GM19043 (cell line): ENCODE data around the gene ANGPTL5.
"Not testable (repeated sequence)": the region's sequence is repeated elsewhere in the genome, so short reads cannot be mapped to it uniquely, and the experiment has no call there.

Experiments
- ATAC-seq: cut with Tn5 transposase; IDR thresholded peaks from one replicate; pipeline ENCODE4 v1.9.1; 2021; ENCODE audit warnings: low read depth; ENCODE audit not compliant: unreplicated experiment

ANGPTL5 gene

DNA sequence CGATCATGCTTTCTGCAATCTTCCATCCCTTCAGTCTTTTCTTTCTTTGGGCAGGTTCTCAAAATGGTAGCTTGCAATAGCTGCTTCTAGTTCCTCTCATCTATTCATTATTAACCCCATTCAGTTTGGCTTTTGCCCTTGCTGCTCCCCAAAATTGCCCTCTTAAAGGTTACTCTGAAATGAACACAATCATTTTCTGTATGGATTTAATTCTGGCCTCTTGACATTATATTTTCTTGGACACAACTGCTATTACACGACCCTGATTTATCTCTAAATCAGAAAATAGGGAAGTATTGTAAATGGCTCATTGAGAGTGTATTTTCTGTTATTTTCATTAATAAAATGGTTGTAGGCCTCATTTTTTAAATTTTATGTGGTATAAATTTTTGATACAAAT lies at the start of gene ANGPTL5:
Gene ANGPTL5, minus strand, starts transcription at position 101 of the 400 bp plus-strand sequence. CDS start 8,613 bp downstream, outside the sequence.
- ATAC-seq: no peak

GRCh38 chr11:101964200-101964599 lies 47.9 kb upstream of the ANGPTL5 start:
- not testable (repeated sequence) for ATAC-seq

DNA sequence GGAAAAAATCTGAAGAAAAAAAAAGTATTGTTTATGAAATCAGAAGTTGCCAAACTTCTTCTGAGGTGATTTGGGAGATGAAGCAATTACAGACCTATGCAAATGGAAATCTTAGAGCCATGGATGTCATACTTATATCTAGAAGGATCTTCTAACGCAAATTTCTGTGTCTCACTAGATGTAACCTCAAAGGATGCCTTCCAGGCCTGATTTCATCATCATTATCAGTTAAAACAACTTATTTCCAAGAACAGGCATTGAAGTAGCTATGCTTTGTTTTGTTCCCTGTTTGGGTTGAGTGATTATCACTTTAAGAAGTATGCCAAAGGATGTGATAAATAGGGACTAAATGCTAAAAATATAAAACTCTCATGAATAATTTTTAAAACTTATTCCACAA lies 43.9 kb upstream of the ANGPTL5 start:
- no peak for ATAC-seq

GRCh38 chr11:101955701-101956100 lies 39.4 kb upstream of the ANGPTL5 start:
- no peak for ATAC-seq

- no peak for ATAC-seq
Observed at GRCh38 chr11:101955278-101955677, 39.0 kb upstream of the ANGPTL5 start.

- ATAC-seq: no peak
Observed at GRCh38 chr11:101949680-101950220, 33.4 kb upstream of the ANGPTL5 start.

- no peak for ATAC-seq
Observed at GRCh38 chr11:101945448-101945847, 29.1 kb upstream of the ANGPTL5 start.

DNA sequence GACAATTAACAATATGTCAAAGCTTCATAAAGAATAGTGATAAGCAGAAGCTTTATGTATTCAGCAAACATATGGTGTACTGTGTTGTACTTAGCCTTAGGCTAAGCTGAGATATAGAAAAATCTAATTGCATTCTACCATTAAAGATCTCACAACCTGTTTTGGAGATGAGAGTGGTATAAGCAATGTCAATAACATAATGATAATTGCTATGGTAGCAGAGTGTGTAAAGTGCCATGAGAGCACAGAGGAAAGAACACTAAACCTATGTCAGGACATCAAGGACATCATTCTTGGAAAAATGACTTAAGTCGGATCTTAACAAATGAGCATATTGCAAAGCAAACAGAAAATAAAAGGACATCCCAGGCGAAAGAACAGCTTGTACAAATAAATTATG lies 28.6 kb upstream of the ANGPTL5 start:
- ATAC-seq: no peak

DNA sequence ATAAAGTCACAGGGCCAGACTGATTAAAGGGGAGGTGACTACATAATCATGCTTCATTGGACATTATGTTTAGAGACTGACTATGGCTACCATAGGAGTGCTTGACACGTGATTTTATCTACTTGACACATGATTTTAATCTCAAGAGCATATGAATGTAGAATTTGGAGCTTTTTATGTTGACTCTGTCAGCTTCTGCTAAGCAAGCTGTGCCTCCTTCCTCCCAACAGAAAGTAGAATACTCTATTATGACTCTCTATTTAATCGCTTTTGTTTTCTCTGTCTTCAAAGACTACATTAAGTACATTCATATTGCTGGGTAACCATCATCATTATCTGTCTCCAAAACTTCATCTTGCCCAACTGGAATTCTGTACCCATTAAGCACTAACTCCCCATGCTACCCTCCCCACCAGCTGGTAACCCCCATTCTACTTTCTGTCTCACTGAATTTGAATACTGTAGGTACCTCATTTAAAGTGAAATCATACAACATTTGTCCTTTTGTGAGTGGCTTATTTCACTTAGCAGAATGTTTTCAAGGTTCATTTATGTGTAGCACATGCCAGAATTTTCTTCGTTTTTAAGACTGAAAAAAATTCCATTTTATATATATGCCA lies 24.7 kb upstream of the ANGPTL5 start:
- no peak for ATAC-seq

GRCh38 chr11:101931692-101932091 lies 15.4 kb upstream of the ANGPTL5 start:
- no peak for ATAC-seq

DNA sequence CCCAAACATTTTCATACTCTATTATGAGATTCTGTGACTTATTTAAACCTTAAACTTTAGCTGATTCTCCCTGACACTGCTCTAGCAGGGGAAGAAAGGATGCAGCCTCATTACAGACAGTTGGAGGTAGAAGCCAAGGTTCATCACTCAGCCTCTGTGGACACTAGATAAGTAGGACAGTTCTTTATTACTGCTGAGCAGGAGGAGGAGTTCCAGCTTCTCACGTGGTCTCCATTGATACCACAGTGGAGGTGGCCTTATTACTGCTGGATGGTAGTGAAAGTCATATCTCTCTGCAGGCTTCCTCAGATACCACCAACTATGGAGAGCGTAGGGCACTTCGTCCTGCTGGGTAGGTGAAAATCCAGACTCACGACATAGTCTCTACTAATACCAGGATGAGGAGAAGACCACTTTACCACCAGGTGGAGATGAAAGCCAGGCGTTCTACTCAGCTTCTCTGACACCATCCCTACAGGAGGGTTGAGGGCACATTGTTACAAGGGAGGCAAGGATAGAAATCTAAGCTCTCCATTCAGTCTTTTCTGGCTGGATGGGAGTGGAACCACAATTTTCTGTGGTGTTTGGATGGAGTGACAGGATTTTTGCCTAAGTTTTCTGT lies 13.1 kb upstream of the ANGPTL5 start:
- no peak for ATAC-seq

GRCh38 chr11:101923554-101923953 lies 7.2 kb upstream of the ANGPTL5 start:
- no peak for ATAC-seq

- ATAC-seq: no peak
Observed at GRCh38 chr11:101920992-101921391, 4.7 kb upstream of the ANGPTL5 start.

DNA sequence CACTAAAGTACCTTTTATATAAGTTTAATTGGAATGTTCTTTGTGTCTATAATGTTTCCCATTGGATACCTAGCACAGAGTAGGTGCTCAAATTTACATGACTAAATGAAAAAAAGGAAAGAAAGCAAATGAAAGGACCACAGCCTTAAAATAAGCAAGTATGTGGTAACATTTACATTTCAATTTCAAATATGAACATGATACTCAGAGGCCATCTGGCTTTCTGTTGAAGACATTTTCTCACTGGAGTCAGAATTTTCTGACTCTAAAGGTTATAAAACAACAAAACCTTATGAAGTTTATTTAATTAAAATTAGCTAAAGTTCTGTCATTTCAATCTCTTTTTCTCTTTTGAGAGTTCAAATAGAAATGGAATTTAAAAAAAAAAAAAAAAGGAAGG lies 904 bp upstream of the ANGPTL5 start:
- ATAC-seq: no peak

GRCh38 chr11:101915791-101916291 lies 481 bp downstream of the ANGPTL5 start:
- ATAC-seq: peak; percentile 43

DNA sequence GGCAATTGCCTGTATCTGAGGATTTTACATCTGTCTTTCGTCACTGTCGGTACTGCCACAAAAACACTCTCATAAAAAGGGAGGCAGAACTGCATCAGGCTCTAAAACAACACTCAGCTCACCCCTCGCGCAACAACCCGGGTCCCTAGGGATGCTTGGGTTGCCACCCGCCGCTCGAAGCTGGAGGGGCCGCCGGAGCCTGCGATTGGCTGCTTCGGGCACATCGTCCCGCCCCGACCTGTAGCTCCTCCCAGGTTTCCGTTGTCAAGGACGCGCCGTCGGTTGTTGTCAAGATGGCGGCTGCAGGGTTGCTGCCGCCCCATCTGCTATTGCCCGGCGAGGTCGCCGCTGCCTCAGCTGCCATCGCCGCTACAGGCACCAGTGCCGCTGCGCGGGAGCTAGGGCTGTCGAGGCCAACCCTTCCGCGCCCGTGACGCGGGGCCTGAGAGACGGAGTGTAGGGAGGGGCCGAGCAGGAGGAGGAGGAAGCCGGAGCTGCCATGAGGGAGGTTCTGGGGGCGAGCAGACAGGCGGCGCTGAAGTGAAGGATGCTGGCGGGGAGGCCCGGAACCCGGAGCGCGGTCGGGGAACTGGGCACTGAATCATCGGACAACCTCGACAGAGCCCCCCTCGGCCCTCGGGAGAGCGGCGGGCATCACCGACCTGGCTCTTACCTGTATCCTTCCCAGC lies 1.4 kb downstream of the ANGPTL5 start, which contains the start of gene CEP126:
Gene CEP126, plus strand, starts transcription at position 273 of the 689 bp plus-strand sequence. Its CDS starts 275 bp downstream, at position 548.
- peak; percentile 99 for ATAC-seq

DNA sequence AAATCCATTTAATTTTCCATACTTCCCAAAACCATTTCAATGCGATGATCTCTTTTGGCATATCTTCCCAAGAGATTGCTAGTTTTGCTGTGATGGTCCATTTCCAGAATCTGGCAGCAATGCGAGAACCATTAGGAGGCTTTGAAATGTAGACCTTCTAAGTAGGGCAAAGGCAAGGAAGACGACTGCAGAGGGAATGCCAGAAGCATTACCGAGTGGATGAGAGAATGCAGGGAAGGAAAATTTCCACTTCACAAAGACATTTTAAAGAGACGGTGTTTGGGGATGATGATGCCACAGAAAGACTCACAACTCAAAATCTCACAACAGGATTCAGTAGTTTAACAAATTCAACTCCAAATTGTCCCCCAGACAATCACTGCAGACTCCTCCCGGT lies 2.0 kb downstream of the ANGPTL5 start:
- ATAC-seq: no peak

GRCh38 chr11:101913656-101914055 lies 2.7 kb downstream of the ANGPTL5 start:
- no peak for ATAC-seq

DNA sequence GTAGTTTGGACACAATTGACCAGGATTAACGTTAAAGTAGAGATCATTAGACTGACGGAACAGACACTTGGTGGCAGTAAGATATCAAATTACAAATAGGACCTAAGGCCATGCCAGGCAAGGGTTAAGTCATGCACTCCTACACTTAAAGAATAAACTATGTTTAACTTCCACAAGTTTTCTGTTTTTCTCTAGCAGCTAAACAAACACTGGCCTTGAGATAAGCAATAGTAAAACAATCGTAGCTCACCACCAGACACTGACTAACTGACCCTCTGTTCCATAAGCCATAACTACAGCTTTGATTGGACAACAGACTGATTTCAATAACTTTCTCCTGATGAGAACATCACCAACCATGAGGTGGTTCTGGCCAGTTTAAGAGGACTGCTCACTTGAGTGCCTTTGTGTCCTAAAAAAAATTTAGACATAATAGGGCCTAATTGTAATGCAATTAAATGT lies 3.5 kb downstream of the ANGPTL5 start:
- ATAC-seq: no peak

DNA sequence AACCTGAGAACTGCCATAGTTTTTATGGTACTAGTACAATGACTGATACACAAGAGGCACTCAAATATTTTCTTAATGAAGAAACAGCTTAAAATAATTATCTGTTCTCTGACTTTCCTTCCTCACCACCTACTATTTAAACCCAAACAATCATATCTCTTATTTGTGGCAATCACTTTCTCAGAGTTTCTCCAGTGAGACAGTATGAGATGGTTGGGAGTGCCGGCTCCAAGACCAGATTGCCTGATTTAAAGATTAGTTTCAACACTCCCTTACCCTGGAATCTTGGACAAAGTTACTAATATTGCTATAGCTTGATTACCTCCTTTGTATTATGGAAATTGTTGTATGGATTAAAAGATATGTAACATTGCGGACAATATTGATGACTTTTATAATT lies 7.2 kb downstream of the ANGPTL5 start:
- ATAC-seq: no peak

DNA sequence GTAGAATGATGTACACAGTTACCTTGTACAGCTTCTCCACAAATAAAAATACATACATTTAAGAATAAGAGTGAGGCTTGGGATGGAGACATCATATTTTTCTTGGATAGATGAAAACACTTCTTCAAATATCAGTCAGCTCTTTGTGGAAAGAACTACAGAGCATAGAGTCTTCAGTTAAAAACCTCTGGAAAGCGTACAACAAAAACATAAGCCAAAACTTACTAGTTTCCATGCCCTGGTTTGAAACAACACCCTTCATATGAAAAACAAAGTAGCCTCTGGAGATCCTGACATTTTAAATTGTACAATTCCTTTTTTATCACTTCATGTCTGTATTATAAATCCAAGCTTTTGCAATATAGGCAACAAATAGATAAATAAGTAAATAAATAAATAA lies 8.5 kb downstream of the ANGPTL5 start:
- no peak for ATAC-seq
